ENCODE results near the gene ROM1.

Gene ROM1

GRCh38 chr11:62588966-62589637, 24.0 kb upstream of the ROM1 start:
- no peak for DNase-seq (ENCODE audit: low spot score)

- peak; percentile 99 for DNase-seq (ENCODE audit: low spot score)
These were observed 21.5 kb upstream of the ROM1 start, which contains the start of gene TUT1 for GRCh38 chr11:62591448-62592145. Gene TUT1, minus strand, starts transcription at chr11:62591523. Its CDS starts 38 bp downstream, at chr11:62591485.

GRCh38 chr11:62592146-62592815, 20.8 kb upstream of the ROM1 start:
- no peak for DNase-seq (ENCODE audit: low spot score)

- DNase-seq (ENCODE audit: low spot score) = no peak
These were observed 20.1 kb upstream of the ROM1 start for GRCh38 chr11:62592989-62593421.

- DNase-seq (ENCODE audit: low spot score) = peak; percentile 84
These were observed 19.5 kb upstream of the ROM1 start for GRCh38 chr11:62593434-62594044.

GRCh38 chr11:62595124-62595523, 17.9 kb upstream of the ROM1 start:
- DNase-seq (ENCODE audit: low spot score) = no peak

- peak; percentile 86 for DNase-seq (ENCODE audit: low spot score)
These were observed 13.9 kb upstream of the ROM1 start for GRCh38 chr11:62599069-62599696.

GRCh38 chr11:62599901-62600300, 13.2 kb upstream of the ROM1 start:
- DNase-seq (ENCODE audit: low spot score) = no peak

- peak; percentile 30 for DNase-seq (ENCODE audit: low spot score)
These were observed 12.5 kb upstream of the ROM1 start for GRCh38 chr11:62600367-62601121.

- no peak for DNase-seq (ENCODE audit: low spot score)
These were observed 12.0 kb upstream of the ROM1 start for GRCh38 chr11:62601122-62601371.

GRCh38 chr11:62601372-62602140, 11.5 kb upstream of the ROM1 start, which contains the start of gene MTA2:
Gene MTA2, minus strand, starts transcription at chr11:62601865. Its CDS starts 415 bp downstream, at chr11:62601450.
- DNase-seq (ENCODE audit: low spot score) = peak; percentile 97

GRCh38 chr11:62602141-62603071, 10.7 kb upstream of the ROM1 start:
- DNase-seq (ENCODE audit: low spot score) = no peak

GRCh38 chr11:62603072-62603408, 10.0 kb upstream of the ROM1 start:
- DNase-seq (ENCODE audit: low spot score) = no peak

- DNase-seq (ENCODE audit: low spot score) = no peak
These were observed 9.2 kb upstream of the ROM1 start for GRCh38 chr11:62603776-62604299.

- no peak for DNase-seq (ENCODE audit: low spot score)
These were observed 8.5 kb upstream of the ROM1 start for GRCh38 chr11:62604460-62605120.

GRCh38 chr11:62605467-62605866, 7.6 kb upstream of the ROM1 start:
- no peak for DNase-seq (ENCODE audit: low spot score)

- DNase-seq (ENCODE audit: low spot score) = no peak
These were observed 7.2 kb upstream of the ROM1 start for GRCh38 chr11:62605902-62606301.

GRCh38 chr11:62607714-62608113, 5.3 kb upstream of the ROM1 start:
- DNase-seq (ENCODE audit: low spot score) = no peak

GRCh38 chr11:62608776-62609175, 4.3 kb upstream of the ROM1 start:
- DNase-seq (ENCODE audit: low spot score) = no peak

All from hematopoietic multipotent progenitor cell treated with erythropoietin and hydrocortisone succinate and interleukin-3 and kit ligand, for 17 days (in vitro differentiated cells).